Sigmoid colon (tissue), 4 donors: ENCODE results near the gene ARPC5.

Experiments
- CTCF ChIP-seq, 4 experiments: fragments of 450-650 bp in 3 of 4; fragments of 200-600 bp in 1 of 4; IDR thresholded peaks; one replicate each; pipeline ENCODE4 v1.5.1; 2016 to 2019; ENCODE audit warnings: antibody characterized with exemption in 4 of 4, mild to moderate bottlenecking in 3 of 4, moderate library complexity in 2 of 4
- EP300 ChIP-seq, 4 donors: sonication (generic); formaldehyde crosslinking; IDR thresholded peaks; one replicate each; pipeline ENCODE4 v1.6.1; 2017; ENCODE audit warnings: antibody characterized with exemption in 4 of 4

- no peak for TF ChIP-seq CTCF (IDR thresholded peaks at IDR 0.05)
- TF ChIP-seq EP300 (IDR thresholded peaks at IDR 0.05), result no peak
These were observed 20.8 kb upstream of the ARPC5 start for GRCh38 chr1:183656355-183656754.
